WTC11 (cell line): Measurements from ENCODE around the gene SYNE3.

Source experiments
- CTCF ChIP-seq: fragments of 200-600 bp; IDR thresholded peaks from 2 replicates; pipeline ENCODE4 v1.8.0; 2022; ENCODE audit warnings: antibody characterized with exemption
- E2F4 ChIP-seq: sonication (generic); formaldehyde crosslinking; IDR thresholded peaks from 2 replicates; pipeline ENCODE4 v1.8.1; 2022; ENCODE audit warnings: low read depth, mild to moderate bottlenecking, moderate library complexity, missing genetic modification reagents, borderline replicate concordance
- NFYB ChIP-seq: sonication (generic); formaldehyde crosslinking; conservative IDR thresholded peaks from 2 replicates; pipeline ENCODE4 v1.8.0; 2022; ENCODE audit warnings: low read depth, missing genetic modification reagents
- ZSCAN18 ChIP-seq: fragments of 250-450 bp; sonication (Bioruptor Pico); IDR thresholded peaks from 2 replicates; pipeline ENCODE4 v2.1.2; 2022; ENCODE audit warnings: mild to moderate bottlenecking, moderate library complexity

GRCh38 chr14:95500201-95500681 lies 16.2 kb downstream of the SYNE3 start:
- no peak for TF ChIP-seq NFYB (CRISPR knock-in tag)
- no peak for TF ChIP-seq CTCF
- no peak for TF ChIP-seq ZSCAN18 (CRISPR knock-in tag)
- TF ChIP-seq E2F4 (CRISPR knock-in tag) = no peak
